Islet of Langerhans (tissue), 1 donor: ENCODE results near the gene FAM89B.

Source experiments
- FAIRE-seq: peaks from one replicate; lab custom pipeline; 2011; peaks lifted over from hg19 to GRCh38; lab: Jason Lieb, UNC

FAM89B gene

DNA sequence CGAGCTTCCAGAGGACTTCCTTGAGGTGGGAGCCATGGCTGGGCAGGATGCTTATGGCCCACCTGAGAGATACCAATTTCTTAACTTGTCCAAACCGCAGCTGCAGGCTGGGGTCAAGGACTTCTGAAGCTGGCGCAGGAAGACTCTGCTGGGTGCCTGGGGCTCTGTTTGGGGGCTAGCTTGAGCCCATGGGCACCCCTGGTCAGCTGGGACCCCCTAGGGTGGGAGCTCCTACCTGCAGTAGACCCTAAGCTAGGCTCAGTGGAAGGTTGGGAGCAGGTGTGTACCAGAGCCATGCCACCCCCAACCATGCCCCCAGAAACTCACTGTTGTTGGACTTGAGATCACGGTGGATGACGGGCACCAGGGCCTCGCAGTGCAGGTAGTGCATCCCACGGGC, 40.4 kb downstream of the FAM89B start:
- no peak for FAIRE-seq

- no peak for FAIRE-seq
Measured at GRCh38 chr11:65613091-65613928, 41.0 kb downstream of the FAM89B start.

DNA sequence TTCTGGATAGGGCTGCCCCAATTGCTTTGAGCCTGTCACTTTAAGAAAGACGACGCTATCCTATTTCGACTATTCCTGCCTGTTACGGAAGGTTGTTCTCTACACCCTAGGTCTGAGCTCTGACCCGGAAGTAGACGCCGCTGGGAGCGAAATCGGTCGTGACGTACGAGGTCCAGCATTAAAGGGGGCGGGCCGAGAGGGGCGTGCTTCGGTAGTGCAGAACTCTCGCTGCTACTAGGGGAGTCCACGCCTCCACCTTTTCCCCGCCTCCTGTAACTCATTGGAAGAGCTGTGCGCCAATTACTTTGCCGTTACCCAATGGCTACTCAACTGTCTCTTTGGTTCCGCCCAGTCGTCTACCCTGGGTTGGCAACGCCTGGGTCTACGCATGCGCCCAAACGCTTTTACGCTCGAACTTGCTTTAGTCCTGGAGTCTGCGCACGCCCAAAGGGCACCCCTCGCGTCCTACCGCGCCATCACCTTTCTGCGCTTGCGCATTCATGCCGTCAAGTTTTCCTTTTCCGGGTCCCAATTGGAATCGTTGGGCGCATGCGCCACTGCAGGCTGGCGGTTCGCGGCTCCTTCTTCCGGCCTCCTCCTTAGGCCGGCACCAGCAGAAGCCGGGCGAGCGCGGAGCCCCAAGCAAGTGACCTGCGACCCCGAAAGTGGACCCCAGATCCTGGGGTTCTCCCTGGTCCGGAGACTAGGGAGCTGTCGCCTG, 43.1 kb downstream of the FAM89B start, which contains the start of gene PCNX3:
PCNX3 (plus strand) TSS at position 548 of the 721 bp plus-strand sequence. CDS start 536 bp downstream, outside the sequence.
- peak; percentile 99 for FAIRE-seq

- no peak for FAIRE-seq
Measured at GRCh38 chr11:65615950-65616574, 43.7 kb downstream of the FAM89B start.

- no peak for FAIRE-seq
Measured at GRCh38 chr11:65616575-65617001, 44.2 kb downstream of the FAM89B start.

DNA sequence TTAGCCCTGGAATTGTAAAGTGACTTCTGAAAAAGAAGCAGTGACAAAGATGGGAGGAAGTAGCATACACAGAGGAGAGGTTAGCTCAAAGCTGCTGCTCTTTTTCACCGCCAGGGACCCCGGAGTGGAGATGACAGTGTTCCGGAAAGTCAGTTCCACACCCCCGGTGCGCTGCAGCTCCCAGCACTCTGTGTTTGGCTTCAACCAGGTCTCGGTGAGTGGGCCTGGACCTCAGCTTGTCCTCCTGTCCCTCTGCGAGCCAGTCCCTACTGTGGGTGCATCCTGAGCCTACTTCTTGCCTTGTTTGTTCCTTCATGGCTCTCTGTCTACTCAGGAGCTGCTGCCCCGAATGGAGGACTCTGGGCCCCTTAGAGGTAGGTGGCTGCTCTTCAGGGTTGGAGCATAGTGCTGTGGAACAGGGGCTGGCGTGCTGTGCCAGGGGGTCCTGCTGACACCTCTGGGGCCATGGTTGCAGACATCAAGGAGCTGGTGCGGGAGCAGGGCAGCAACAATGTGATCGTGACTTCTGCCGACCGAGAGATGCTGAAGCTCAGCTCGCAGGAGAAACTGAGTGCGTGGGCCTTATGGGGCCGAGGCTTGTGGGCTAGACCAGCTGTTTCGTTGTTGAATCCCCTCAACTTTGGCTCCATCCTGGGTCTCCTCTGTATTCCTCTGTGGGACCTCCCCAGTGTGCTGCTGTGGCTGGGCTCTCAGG, 45.0 kb downstream of the FAM89B start:
- FAIRE-seq = no peak

- FAIRE-seq = no peak
Measured at GRCh38 chr11:65617990-65618751, 45.8 kb downstream of the FAM89B start.

GRCh38 chr11:65618763-65619162, 46.4 kb downstream of the FAM89B start:
- no peak for FAIRE-seq

DNA sequence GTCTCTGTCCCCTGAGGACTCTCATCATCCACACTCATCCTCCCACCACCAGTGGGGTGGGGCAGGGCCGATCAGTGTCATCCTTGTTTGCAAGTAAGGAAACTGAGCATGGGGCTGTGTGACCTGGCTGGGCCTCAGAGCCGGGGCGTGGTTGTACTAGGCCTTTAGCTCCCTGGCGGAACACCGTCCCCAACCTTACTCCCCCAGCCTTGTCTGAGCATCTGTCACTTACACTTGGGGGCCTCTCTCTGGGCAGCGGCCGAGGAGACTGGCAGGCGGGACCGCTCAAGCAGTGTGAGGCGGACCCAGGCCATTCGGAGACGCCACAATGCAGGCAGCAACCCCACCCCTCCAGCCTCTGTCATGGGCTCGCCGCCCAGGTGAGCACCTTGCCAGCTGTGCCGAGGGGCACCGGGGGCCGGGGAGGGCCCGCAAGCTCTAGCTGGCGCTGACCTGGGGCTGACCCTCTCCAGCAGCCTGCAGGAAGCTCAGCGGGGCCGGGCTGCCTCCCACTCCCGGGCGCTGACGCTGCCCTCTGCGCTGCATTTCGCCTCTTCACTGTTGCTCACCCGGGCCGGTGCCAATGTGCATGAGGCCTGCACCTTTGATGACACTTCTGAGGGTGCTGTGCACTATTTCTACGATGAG, 47.1 kb downstream of the FAM89B start:
- no peak for FAIRE-seq

GRCh38 chr11:65620666-65621065, 48.3 kb downstream of the FAM89B start:
- FAIRE-seq = no peak

DNA sequence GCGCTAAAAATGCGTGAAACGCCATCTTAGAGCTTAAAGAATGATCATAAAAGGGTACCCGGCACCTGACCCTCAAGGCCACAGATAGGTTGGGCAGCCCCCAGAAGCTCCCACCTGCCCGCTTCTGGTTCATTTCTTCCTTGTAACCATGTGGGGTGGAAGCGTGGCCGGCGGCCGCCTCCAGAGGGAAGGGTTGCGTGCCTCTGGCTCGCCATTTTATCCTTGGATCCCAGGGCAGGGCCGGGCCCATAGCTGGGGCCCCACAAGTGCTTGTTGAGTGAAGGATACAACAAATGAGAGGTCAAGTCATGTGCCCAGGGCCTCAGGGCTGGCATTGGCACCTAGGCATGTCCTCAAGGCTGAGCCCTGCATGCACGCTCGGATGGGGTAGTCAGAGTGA, 49.1 kb downstream of the FAM89B start:
- FAIRE-seq = no peak

- no peak for FAIRE-seq
Measured at GRCh38 chr11:65622011-65622410, 49.7 kb downstream of the FAM89B start.

DNA sequence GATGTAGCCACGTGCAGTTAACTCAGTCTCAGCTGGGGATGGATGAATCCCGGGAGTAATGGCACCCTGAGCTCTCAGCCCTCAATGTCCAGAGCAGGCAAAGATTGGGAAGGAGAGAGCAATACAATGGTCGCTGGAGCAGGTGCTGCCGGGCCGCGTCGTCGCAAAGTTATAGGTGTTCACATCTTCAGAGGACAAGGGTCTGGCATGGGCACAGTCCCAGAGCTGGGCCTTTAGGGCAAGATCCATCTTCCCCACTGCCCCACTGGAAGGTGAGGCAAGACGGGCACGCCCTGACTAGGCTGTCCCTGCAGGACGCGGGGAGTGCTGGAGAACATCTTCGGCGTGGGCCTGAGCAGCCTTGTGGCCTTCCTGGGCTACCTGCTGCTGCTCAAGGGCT, 50.8 kb downstream of the FAM89B start:
- FAIRE-seq = no peak
